ENCODE results near the gene RETREG3. TPM values are rescaled to one million over a fixed set of nuclear protein-coding genes. Genes with fewer than 3 reads are reported as not detected.

The RETREG3 gene
- total and polyA plus RNA-seq, 2 of the 13 experiments (the other 11 are each of a cell fraction or from before 2014, with no cell fraction given), result 47.0 to 55.8 TPM

- TF ChIP-seq TCF7 (IDR thresholded peaks at IDR 0.05; ENCODE audit: low read depth) (no peak), CREM (IDR thresholded peaks at IDR 0.05) (no peak), CREM (CRISPR knock-in tag; IDR thresholded peaks at IDR 0.05) (no peak), ZNF224 (CRISPR knock-in tag; IDR thresholded peaks at IDR 0.05) (peak; percentile 94; the same call in 1 of the 2 replicates), ZNF333 (CRISPR knock-in tag; IDR thresholded peaks at IDR 0.05; ENCODE audit: borderline replicate concordance) (peak; percentile 94; the same call in 1 of the 2 replicates), ZNF280D (CRISPR knock-in tag; IDR thresholded peaks at IDR 0.05) (peak; percentile 65; the same call in 1 of the 2 replicates), DZIP1 (CRISPR knock-in tag; IDR thresholded peaks at IDR 0.05) (peak; percentile 97), ZNF446 (CRISPR knock-in tag; IDR thresholded peaks at IDR 0.05) (no peak), KLF16 (CRISPR knock-in tag; IDR thresholded peaks at IDR 0.05) (peak in 1 of 2 experiments; percentile 73; a peak in 2 of 4 replicates), JUND (CRISPR knock-in tag; IDR thresholded peaks at IDR 0.05) (peak; percentile 47; the same call in 1 of the 2 replicates), KAT7 (CRISPR knock-in tag; IDR thresholded peaks at IDR 0.05; ENCODE audit: borderline replicate concordance) (peak; percentile 90; the same call in 1 of the 2 replicates), ZBTB33 (CRISPR knock-in tag; IDR thresholded peaks at IDR 0.05) (peak; percentile 47; the same call in 1 of the 2 replicates), ZNF589 (CRISPR knock-in tag; conservative IDR thresholded peaks at IDR 0.05) (peak; percentile 21; the same call in 1 of the 2 replicates), MAX (IDR thresholded peaks at IDR 0.05) (peak; percentile 71), KDM1A (CRISPR knock-in tag; IDR thresholded peaks at IDR 0.05) (no peak), ZNF256 (CRISPR knock-in tag; conservative IDR thresholded peaks at IDR 0.05) (peak; percentile 67; the same call in 1 of the 2 replicates), ZNF136 (CRISPR knock-in tag; IDR thresholded peaks at IDR 0.05; ENCODE audit: low read depth) (peak; percentile 82; the same call in 1 of the 2 replicates), PCBP1 (IDR thresholded peaks at IDR 0.05; ENCODE audit: borderline replicate concordance, low read depth, low read length) (no peak), SP2 (CRISPR knock-in tag; IDR thresholded peaks at IDR 0.05) (peak; percentile 86), ZSCAN9 (CRISPR knock-in tag; IDR thresholded peaks at IDR 0.05; ENCODE audit: borderline replicate concordance) (peak; percentile 17; the same call in 1 of the 2 replicates), TRIM24 (CRISPR knock-in tag; IDR thresholded peaks at IDR 0.05) (no peak)
These were observed at the start of gene RETREG3, which contains the start of gene TUBG1 (continued) for GRCh38 chr17:42609182-42609813.

Measured in HepG2 (cell line).